HL-60/S4 treated with retinoic acid at 250 ng/mL for 4 days and 3 days (cell line): Measurements from ENCODE around the gene SPOCK3.

Experiments used
- in situ Hi-C: fragments of 300-500 bp; cut with MboI; formaldehyde crosslinking; loops from 2 replicates; pipeline ENCODE4 v1.7.0; 2022; ENCODE audit warnings: low sequenced_read_pairs

The SPOCK3 gene

DNA sequence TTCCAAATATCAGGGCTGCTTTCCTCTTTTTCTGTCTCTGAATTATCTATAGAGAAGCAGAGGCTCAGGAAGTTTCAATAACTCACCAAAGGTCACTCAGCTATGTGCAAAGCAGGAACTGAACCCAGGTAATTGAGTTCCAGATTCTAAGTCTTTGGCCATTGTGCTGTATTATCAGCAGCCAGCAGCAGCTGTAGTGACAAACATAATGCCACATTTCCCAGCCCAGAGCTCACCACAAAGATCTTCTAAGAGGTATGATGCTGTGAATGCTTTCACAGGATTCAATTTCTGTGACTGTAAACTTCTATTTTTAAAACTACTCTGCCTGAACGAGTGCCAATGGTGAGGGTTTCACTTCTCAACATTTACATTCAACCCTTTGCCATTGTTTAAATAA is 56.4 kb downstream of the SPOCK3 start:
- in situ Hi-C loops, result no loop called here

DNA sequence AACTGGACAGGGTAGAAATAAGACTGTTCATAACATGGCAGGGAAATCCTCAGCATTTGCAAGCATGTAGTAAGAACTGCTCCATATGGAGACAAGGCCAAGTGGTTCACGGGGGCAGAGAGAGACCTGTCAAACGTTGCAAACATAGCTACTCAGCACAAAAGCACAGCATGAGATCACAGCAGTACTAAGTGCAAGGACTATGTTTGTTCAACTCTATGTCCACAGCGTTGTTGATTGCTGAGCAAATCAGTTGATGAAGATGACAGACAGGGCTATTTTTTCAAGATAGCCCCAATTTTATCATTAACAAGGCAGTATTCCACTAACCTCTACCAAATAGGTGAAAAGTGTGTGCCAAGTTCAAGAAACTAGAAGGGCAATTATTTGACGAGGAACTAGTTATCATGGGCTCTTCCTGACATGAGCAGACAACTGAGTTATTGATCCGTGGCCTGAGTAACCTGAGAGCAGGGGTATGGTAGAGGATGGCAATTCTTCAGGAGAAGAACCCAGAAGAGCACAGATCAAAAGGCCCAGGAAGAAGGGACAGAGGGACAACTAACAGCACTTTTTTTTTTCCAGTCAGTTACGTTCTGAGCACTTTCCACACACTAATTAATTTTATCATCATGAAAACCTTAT is 57.4 kb downstream of the SPOCK3 start:
- in situ Hi-C loops, result no loop called here

DNA sequence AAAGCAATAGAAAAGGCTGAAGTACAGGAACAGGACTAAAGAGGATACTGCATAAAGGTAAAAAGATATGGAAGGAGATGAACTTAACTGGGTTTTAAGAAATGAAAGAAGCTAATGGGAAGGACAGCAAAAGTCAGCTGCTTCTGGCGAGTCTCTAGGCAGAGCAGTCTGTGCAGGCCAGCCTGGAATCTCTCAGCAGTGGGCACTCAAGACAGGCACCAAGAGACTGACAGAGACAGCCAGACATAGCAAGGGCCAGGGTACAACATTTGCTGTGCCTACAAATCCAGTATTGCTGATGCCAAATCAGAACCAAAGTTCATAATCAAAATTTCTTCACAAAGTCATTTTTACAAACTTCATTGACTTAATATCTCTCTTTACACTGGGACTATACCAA is 62.4 kb downstream of the SPOCK3 start:
- in situ Hi-C loops, result no loop called here

DNA sequence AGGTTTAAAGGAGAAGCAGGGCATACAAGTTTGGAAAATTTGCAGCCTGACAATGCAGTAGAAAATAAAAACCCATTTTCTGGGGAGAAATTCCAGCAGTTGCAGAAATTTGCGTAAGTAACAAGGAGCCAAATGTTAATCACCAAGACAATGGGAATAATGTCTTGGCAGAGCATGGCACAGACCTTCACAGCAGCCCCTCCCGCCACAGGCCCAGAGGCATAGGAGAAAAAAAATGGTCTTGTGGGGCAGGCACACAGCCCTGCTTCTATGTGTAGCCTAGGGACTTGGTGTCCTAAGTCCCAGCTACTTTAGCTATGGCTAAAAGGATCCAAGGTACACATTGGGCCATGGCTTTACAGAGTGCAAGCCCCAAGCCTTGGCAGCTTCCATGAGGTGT is 65.7 kb downstream of the SPOCK3 start:
- in situ Hi-C loops, result no loop called here

DNA sequence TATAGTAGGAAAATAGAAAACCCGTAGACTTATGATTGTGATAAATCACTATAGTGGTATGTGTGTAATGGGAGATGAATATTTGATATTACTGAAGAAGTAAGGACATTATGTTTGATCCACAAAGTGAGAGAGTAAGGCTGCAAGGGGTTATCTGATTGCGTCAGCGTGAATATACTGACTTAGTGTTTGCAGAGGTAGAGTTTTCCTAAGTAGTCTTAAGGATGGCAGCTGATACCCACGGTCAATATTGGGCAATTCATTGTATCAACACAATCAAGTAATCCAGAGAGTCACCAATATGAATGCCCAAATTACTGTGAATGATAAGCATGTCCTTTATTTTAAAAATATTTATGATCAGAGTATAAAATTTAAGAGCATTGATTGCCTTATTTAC is 83.7 kb downstream of the SPOCK3 start:
- in situ Hi-C loops, result no loop called here

- in situ Hi-C loops, result no loop called here
Measured at GRCh38 chr4:167144605-167145004, 89.7 kb downstream of the SPOCK3 start.

- in situ Hi-C loops, result no loop called here
Measured at GRCh38 chr4:167143018-167143417, 91.3 kb downstream of the SPOCK3 start.

- in situ Hi-C loops, result no loop called here
Measured at GRCh38 chr4:167136270-167136669, 98.0 kb downstream of the SPOCK3 start.

DNA sequence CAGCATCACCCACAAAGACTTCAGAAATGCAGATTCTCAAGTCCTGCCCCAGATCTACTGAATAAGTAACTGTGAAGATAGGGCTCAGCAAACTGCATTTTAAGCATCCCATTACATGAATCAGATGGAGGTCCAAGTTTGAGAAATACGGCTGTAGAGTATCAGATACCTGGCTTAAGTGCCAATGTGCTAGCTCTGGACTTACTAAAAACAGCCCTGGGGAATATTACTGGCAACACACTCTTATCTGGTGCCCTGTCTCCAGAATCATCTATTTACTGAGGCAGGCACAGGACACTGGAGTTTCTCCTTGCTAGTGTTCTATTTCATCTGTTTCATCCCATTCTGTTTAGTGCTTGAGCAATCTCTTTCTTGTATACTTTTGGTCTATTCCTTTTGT is 105.1 kb downstream of the SPOCK3 start:
- in situ Hi-C loops, result no loop called here

GRCh38 chr4:167119392-167119791 is 114.9 kb downstream of the SPOCK3 start:
- in situ Hi-C loops, result no loop called here

GRCh38 chr4:167117273-167117672 is 117.0 kb downstream of the SPOCK3 start:
- in situ Hi-C loops, result no loop called here

GRCh38 chr4:167114416-167114971 is 119.8 kb downstream of the SPOCK3 start:
- in situ Hi-C loops, result no loop called here

DNA sequence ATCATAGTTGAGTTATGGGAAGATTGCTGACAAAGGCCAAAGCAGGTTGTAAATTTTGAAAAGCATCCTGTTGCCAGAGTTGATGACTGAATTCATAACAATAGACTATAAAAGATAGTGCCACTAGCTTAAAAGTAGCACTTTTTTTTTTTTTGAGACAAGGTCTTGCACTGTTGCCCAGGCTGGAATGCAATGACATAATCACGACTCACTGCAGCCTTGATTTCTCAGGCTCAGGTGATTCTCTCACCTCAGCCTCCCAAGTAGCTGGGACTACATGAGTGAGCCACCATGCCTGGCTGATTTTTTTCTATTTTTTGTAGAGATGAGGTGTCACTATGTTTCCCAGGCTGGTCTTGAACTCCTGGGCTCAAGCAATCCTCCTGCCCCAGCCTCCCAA is 122.7 kb downstream of the SPOCK3 start:
- in situ Hi-C loops, result no loop called here

GRCh38 chr4:167111092-167111491 is 123.2 kb downstream of the SPOCK3 start:
- in situ Hi-C loops, result no loop called here

- in situ Hi-C loops, result no loop called here
Measured at GRCh38 chr4:167109859-167110258, 124.4 kb downstream of the SPOCK3 start.

DNA sequence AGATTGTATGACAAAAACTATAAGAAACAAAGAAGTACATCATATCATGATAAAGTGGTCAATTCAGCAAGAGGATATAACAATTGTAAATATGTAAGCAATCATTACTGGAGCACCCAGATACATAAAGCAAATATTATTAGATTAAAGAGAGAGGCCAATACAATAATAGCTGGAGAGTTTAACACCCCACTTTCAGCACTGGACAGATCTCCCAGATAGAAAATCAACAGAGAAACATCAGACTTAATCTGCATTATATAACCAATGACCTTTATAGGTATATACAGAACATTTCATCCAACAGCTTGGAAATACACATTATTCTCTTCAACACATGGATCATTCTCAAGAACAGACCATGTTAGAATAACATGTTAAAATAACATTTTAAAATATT is 128.4 kb downstream of the SPOCK3 start:
- in situ Hi-C loops, result no loop called here

DNA sequence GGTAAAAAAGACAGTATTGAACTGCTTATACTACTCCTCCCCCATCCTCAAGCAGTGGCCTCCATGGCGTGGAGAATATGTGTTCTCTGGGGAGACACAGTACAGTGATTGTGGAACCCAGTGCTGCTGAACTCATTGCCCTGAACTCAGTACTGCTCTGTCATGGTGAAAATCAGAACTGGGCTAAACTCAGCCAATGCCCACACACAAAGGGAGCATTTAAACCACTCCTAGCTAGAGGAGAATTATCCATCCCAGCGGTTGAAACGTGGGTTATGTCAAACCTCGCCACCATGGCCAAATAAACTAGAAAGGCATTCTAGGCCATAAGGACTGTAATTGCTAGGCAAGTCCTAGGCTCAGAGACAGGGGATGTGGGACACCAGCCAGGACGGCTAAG is 131.8 kb downstream of the SPOCK3 start:
- in situ Hi-C loops, result no loop called here

GRCh38 chr4:167101035-167101434 is 133.3 kb downstream of the SPOCK3 start:
- in situ Hi-C loops, result no loop called here

GRCh38 chr4:167100120-167100519 is 134.2 kb downstream of the SPOCK3 start:
- in situ Hi-C loops, result no loop called here

DNA sequence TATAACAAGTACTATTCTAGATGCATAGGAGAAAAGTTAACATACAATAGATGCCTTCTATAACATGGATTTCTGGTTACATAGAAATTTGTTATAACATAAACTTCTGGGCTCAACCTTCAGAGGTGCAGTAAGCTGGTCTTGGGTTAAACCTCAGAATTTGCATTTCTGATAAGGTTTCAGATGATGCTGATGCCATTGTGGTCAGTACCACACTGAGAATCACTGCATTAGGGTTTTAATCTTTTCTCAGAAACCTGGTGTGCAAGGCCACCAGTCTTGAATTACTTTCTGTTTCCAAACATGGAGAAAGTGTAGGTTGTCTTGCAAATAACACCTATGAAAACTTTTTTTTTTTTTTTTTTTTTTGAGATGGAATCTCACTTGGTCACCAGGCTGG is 146.2 kb downstream of the SPOCK3 start:
- in situ Hi-C loops, result no loop called here

DNA sequence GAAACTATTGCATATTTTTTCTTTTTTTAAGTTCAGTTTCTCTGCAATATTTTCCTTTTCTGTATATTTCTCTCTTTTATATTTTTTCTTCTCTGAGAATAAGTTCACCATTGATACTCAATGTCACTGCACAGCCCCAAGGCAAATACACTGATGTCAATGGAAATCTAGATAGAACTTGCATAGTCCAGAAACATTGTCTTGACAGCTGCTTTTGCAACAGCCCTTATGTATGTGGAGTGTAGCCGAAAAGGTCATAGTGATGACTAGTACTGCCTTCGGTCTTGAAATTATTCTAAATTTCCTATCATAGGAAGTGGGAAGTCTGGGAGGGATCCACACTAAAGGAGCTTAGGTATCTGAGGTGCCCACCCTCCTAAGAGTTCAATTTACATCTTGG is 150.0 kb downstream of the SPOCK3 start:
- in situ Hi-C loops, result no loop called here

GRCh38 chr4:167079762-167080161 is 154.5 kb downstream of the SPOCK3 start:
- in situ Hi-C loops, result no loop called here

- in situ Hi-C loops, result no loop called here
Measured at GRCh38 chr4:167052631-167053091, 181.6 kb downstream of the SPOCK3 start.
